Measurements from ENCODE around the gene S100A7A.
A peak's percentile ranks its signal among the peaks of the same experiment; 100 is the strongest.
"Not testable (repeated sequence)": the region's sequence is repeated elsewhere in the genome, so short reads cannot be mapped to it uniquely, and the experiment has no call there.

The S100A7A gene

GRCh38 chr1:153395776-153396175, 20.5 kb upstream of the S100A7A start:
- DNase-seq: no peak

- DNase-seq: no peak
Measured at GRCh38 chr1:153396461-153396860, 19.9 kb upstream of the S100A7A start.

- DNase-seq: no peak
Measured at GRCh38 chr1:153397051-153397923, 19.0 kb upstream of the S100A7A start.

- DNase-seq: no peak
Measured at GRCh38 chr1:153397924-153398651, 18.2 kb upstream of the S100A7A start.

- DNase-seq: no peak
Measured at GRCh38 chr1:153399401-153400055, 16.8 kb upstream of the S100A7A start.

- no peak for DNase-seq
Measured at GRCh38 chr1:153400244-153400643, 16.1 kb upstream of the S100A7A start.

- no peak for DNase-seq
Measured at GRCh38 chr1:153401461-153401860, 14.9 kb upstream of the S100A7A start.

- DNase-seq: no peak
Measured at GRCh38 chr1:153402226-153402625, 14.1 kb upstream of the S100A7A start.

- DNase-seq: no peak
Measured at GRCh38 chr1:153403421-153404085, 12.8 kb upstream of the S100A7A start.

- DNase-seq: no peak
Measured at GRCh38 chr1:153404086-153404635, 12.2 kb upstream of the S100A7A start.

GRCh38 chr1:153404768-153405167, 11.6 kb upstream of the S100A7A start:
- DNase-seq: peak; percentile 61

- DNase-seq: not testable (repeated sequence)
Measured at GRCh38 chr1:153405825-153406599, 10.3 kb upstream of the S100A7A start.

- not testable (repeated sequence) for DNase-seq
Measured at GRCh38 chr1:153407274-153407673, 9.0 kb upstream of the S100A7A start.

- DNase-seq: not testable (repeated sequence)
Measured at GRCh38 chr1:153413961-153414360, 2.4 kb upstream of the S100A7A start.

GRCh38 chr1:153417136-153417888, 992 bp downstream of the S100A7A start:
- no peak for DNase-seq

- DNase-seq: not testable (repeated sequence)
Measured at GRCh38 chr1:153418758-153419435, 2.6 kb downstream of the S100A7A start.

- not testable (repeated sequence) for DNase-seq
Measured at GRCh38 chr1:153419436-153419793, 3.1 kb downstream of the S100A7A start.

GRCh38 chr1:153420306-153420705, 4.0 kb downstream of the S100A7A start:
- no peak for DNase-seq

GRCh38 chr1:153422450-153423068, 6.2 kb downstream of the S100A7A start:
- DNase-seq: peak; percentile 66

- DNase-seq: no peak
Measured at GRCh38 chr1:153426809-153427208, 10.5 kb downstream of the S100A7A start.
